Measurements from ENCODE around the gene ST7L. TPM values are rescaled to one million over a fixed set of nuclear protein-coding genes. Genes with fewer than 3 reads are reported as not detected.
A peak's percentile ranks its signal among the peaks of the same experiment; 100 is the strongest.

Gene ST7L
- total RNA-seq, 1 donor from 2014 or later = 14.8 TPM

- Mint-ChIP-seq H3K27ac (ENCODE audit: unreplicated experiment) (peak overlapping the region; percentile 97), H3K27me3 (ENCODE audit: low read depth, unreplicated experiment) (no peaks in the 10 kb centered on the region), H3K9me3 (ENCODE audit: unreplicated experiment) (no peaks in the 10 kb centered on the region), H3K4me1 (ENCODE audit: low read depth, unreplicated experiment) (peaks cover 47% of the 10 kb centered on the region), H3K4me3 (ENCODE audit: unreplicated experiment) (no peak overlapping the region), H3K36me3 (ENCODE audit: low read depth, unreplicated experiment) (peaks cover 2% of the 10 kb centered on the region)
- H2AFZ ChIP-seq (ENCODE audit: low read depth, low read length) = no peak overlapping the region
- peak overlapping the region; percentile 12 for H3K4me2 ChIP-seq (ENCODE audit: low read length)
- no peaks in the 10 kb centered on the region for H4K20me1 ChIP-seq (ENCODE audit: insufficient read depth, low read length)
- H3K4me1 ChIP-seq (ENCODE audit: insufficient read depth, low read length) = peaks cover 35% of the 10 kb centered on the region
- TF ChIP-seq EZH2 (IDR thresholded peaks at IDR 0.05; ENCODE audit: insufficient read depth, low read length) (no peak), CTCF (IDR thresholded peaks at IDR 0.05; ENCODE audit: insufficient read depth, low read depth, low read length) (no peak)
- H3K79me2 ChIP-seq (ENCODE audit: insufficient read depth, low read length) = no peaks in the 10 kb centered on the region
- H3K36me3 ChIP-seq (ENCODE audit: insufficient read depth, low read length) = no peaks in the 10 kb centered on the region
- peak overlapping the region; percentile 79 for H3K27ac ChIP-seq (ENCODE audit: low read depth, low read length)
- no peak overlapping the region for H3K4me3 ChIP-seq (ENCODE audit: insufficient read depth, low read depth, low read length)
- no peaks in the 10 kb centered on the region for H3K9me3 ChIP-seq (ENCODE audit: insufficient read depth, low read depth, low read length)
- no peak for FAIRE-seq
- DNase-seq (ENCODE audit: low read depth) = peak; percentile 87
- H3K9ac ChIP-seq (ENCODE audit: low read length) = peak overlapping the region; percentile 28
- no peaks in the 10 kb centered on the region for H3K27me3 ChIP-seq (ENCODE audit: insufficient read depth, low read length)
These were observed 85.9 kb downstream of the ST7L start for GRCh38 chr1:112533029-112533428.

- H3K79me2 ChIP-seq (ENCODE audit: insufficient read depth, low read length) = no peaks in the 10 kb centered on the region
- H3K27me3 ChIP-seq (ENCODE audit: insufficient read depth, low read length) = no peaks in the 10 kb centered on the region
- no peaks in the 10 kb centered on the region for H4K20me1 ChIP-seq (ENCODE audit: insufficient read depth, low read length)
- peaks cover 47% of the 10 kb centered on the region for H3K4me1 Mint-ChIP-seq (ENCODE audit: low read depth, unreplicated experiment)
- no peak overlapping the region for H3K4me3 Mint-ChIP-seq (ENCODE audit: unreplicated experiment)
- H3K27ac ChIP-seq (ENCODE audit: low read depth, low read length) = peak overlapping the region; percentile 79
- H3K4me2 ChIP-seq (ENCODE audit: low read length) = no peak overlapping the region
- TF ChIP-seq EZH2 (IDR thresholded peaks at IDR 0.05; ENCODE audit: insufficient read depth, low read length) (no peak), CTCF (IDR thresholded peaks at IDR 0.05; ENCODE audit: insufficient read depth, low read depth, low read length) (no peak)
- FAIRE-seq = no peak
- H3K9me3 Mint-ChIP-seq (ENCODE audit: unreplicated experiment) = no peaks in the 10 kb centered on the region
- no peak overlapping the region for H2AFZ ChIP-seq (ENCODE audit: low read depth, low read length)
- H3K9me3 ChIP-seq (ENCODE audit: insufficient read depth, low read depth, low read length) = no peaks in the 10 kb centered on the region
- DNase-seq (ENCODE audit: low read depth) = peak; percentile 40
- H3K27ac Mint-ChIP-seq (ENCODE audit: unreplicated experiment) = peak overlapping the region; percentile 97
- H3K4me1 ChIP-seq (ENCODE audit: insufficient read depth, low read length) = peaks cover 41% of the 10 kb centered on the region
- H3K36me3 Mint-ChIP-seq (ENCODE audit: low read depth, unreplicated experiment) = peaks cover 2% of the 10 kb centered on the region
- H3K4me3 ChIP-seq (ENCODE audit: insufficient read depth, low read depth, low read length) = no peak overlapping the region
- no peaks in the 10 kb centered on the region for H3K27me3 Mint-ChIP-seq (ENCODE audit: low read depth, unreplicated experiment)
- H3K9ac ChIP-seq (ENCODE audit: low read length) = peak overlapping the region; percentile 28
- no peaks in the 10 kb centered on the region for H3K36me3 ChIP-seq (ENCODE audit: insufficient read depth, low read length)
These were observed 86.9 kb downstream of the ST7L start for GRCh38 chr1:112532064-112532463.

GRCh38 chr1:112530832-112531231, 88.1 kb downstream of the ST7L start:
- no peak overlapping the region for H3K4me3 Mint-ChIP-seq (ENCODE audit: unreplicated experiment)
- DNase-seq (ENCODE audit: low read depth) (no peak), FAIRE-seq (no peak)
- peaks cover 38% of the 10 kb centered on the region for H3K4me1 ChIP-seq (ENCODE audit: insufficient read depth, low read length)
- no peaks in the 10 kb centered on the region for H3K9me3 Mint-ChIP-seq (ENCODE audit: unreplicated experiment)
- H2AFZ ChIP-seq (ENCODE audit: low read depth, low read length) = no peak overlapping the region
- TF ChIP-seq EZH2 (IDR thresholded peaks at IDR 0.05; ENCODE audit: insufficient read depth, low read length) = no peak
- no peak for TF ChIP-seq CTCF (IDR thresholded peaks at IDR 0.05; ENCODE audit: insufficient read depth, low read depth, low read length)
- H3K27me3 Mint-ChIP-seq (ENCODE audit: low read depth, unreplicated experiment) = no peaks in the 10 kb centered on the region
- peaks cover 53% of the 10 kb centered on the region for H3K4me1 Mint-ChIP-seq (ENCODE audit: low read depth, unreplicated experiment)
- H3K36me3 ChIP-seq (ENCODE audit: insufficient read depth, low read length) = no peaks in the 10 kb centered on the region
- H3K79me2 ChIP-seq (ENCODE audit: insufficient read depth, low read length) = no peaks in the 10 kb centered on the region
- peaks cover 2% of the 10 kb centered on the region for H3K36me3 Mint-ChIP-seq (ENCODE audit: low read depth, unreplicated experiment)
- H4K20me1 ChIP-seq (ENCODE audit: insufficient read depth, low read length) = no peaks in the 10 kb centered on the region
- no peak overlapping the region for H3K27ac ChIP-seq (ENCODE audit: low read depth, low read length)
- H3K27ac Mint-ChIP-seq (ENCODE audit: unreplicated experiment) = no peak overlapping the region
- no peaks in the 10 kb centered on the region for H3K9me3 ChIP-seq (ENCODE audit: insufficient read depth, low read depth, low read length)
- H3K4me2 ChIP-seq (ENCODE audit: low read length) = no peak overlapping the region
- H3K4me3 ChIP-seq (ENCODE audit: insufficient read depth, low read depth, low read length) = no peak overlapping the region
- H3K9ac ChIP-seq (ENCODE audit: low read length) = no peak overlapping the region
- peaks cover 2% of the 10 kb centered on the region for H3K27me3 ChIP-seq (ENCODE audit: insufficient read depth, low read length)

Measured in astrocyte (in vitro differentiated cells and primary cell).